CD4-positive, alpha-beta T cell (primary cell): ENCODE measurements around the gene KIAA1614. TPM values are rescaled to one million over a fixed set of nuclear protein-coding genes. Genes with fewer than 3 reads are reported as not detected.

ENCODE experiments used
- ATAC-seq: fragments of 200-7000 bp; cut with Tn5 transposase; one replicate; pipeline ENCODE4 v1.10.0; 2022; ENCODE audit warnings: mild to moderate bottlenecking; ENCODE audit not compliant: poor library complexity
- CTCF ChIA-PET: fragments of 350-600 bp; sonication (Branson Sonifier 250); formaldehyde crosslinking; loops from one replicate; lab custom pipeline; 2021; ENCODE audit warnings: antibody characterized with exemption, inconsistent platforms; lab: Charles Lee
- POLR2A ChIA-PET: fragments of 350-600 bp; sonication (Branson Sonifier 250); formaldehyde crosslinking; loops from one replicate; lab custom pipeline; 2021; ENCODE audit warnings: antibody characterized with exemption, inconsistent platforms; lab: Charles Lee
- DNase-seq, 14 experiments: peaks; one replicate each; pipeline ENCODE4 v3.0.0-alpha.2; 2013 to 2020; ENCODE audit warnings: mixed read lengths in 2 of 14
- H3K27ac ChIP-seq, 2 donors: one replicate each; pipeline versions ENCODE4 v1.5.1 to v1.7.0; 2013; ENCODE audit warnings: low read length in 2 of 2, low read depth in 1 of 2, mild to moderate bottlenecking in 1 of 2
- H3K27me3 ChIP-seq, 2 experiments: 1 replicate in 1 of 2; 2 replicates in 1 of 2; pipeline versions ENCODE4 v1.6.1 to v1.7.0; 2013; ENCODE audit warnings: low read length in 2 of 2, control low read depth in 1 of 2, mild to moderate bottlenecking in 1 of 2, moderate library complexity in 1 of 2; ENCODE audit not compliant: insufficient read depth in 2 of 2, control insufficient read depth in 1 of 2
- H3K36me3 ChIP-seq: one replicate; pipeline ENCODE4 v1.6.1; 2013; ENCODE audit warnings: low read length, control low read depth; ENCODE audit not compliant: insufficient read depth
- H3K4me1 ChIP-seq: one replicate; pipeline ENCODE4 v1.6.1; 2013; ENCODE audit warnings: low read length, control low read depth; ENCODE audit not compliant: insufficient read depth
- H3K4me3 ChIP-seq: one replicate; pipeline ENCODE4 v1.5.1; 2013; ENCODE audit warnings: mild to moderate bottlenecking, low read length, moderate library complexity
- H3K9me3 ChIP-seq, 2 experiments: 1 replicate in 1 of 2; 2 replicates in 1 of 2; pipeline versions ENCODE4 v1.6.1 to v1.7.0; 2013; ENCODE audit warnings: low read length in 2 of 2, mild to moderate bottlenecking in 2 of 2, control low read depth in 1 of 2, moderate library complexity in 1 of 2; ENCODE audit not compliant: control insufficient read depth in 1 of 2, insufficient read depth in 1 of 2
- H3K27ac Mint-ChIP-seq: one replicate; pipeline ENCODE4 v1.8.0; 2020; ENCODE audit warnings: mixed read lengths
- H3K27me3 Mint-ChIP-seq: one replicate; pipeline ENCODE4 v1.8.0; 2021; ENCODE audit warnings: mixed read lengths
- H3K36me3 Mint-ChIP-seq: one replicate; pipeline ENCODE4 v1.8.0; 2021; ENCODE audit warnings: low read depth, mixed read lengths
- H3K4me1 Mint-ChIP-seq: one replicate; pipeline ENCODE4 v1.8.0; 2021; ENCODE audit warnings: low read depth, mixed read lengths
- H3K4me3 Mint-ChIP-seq: one replicate; pipeline ENCODE4 v1.8.0; 2020; ENCODE audit warnings: mild to moderate bottlenecking, mixed read lengths
- H3K9me3 Mint-ChIP-seq: one replicate; pipeline ENCODE4 v1.8.0; 2020; ENCODE audit warnings: mixed read lengths
- intact Hi-C, 2 experiments: fragments of 100-400 bp; cut with DNase I in 1 of 2; cut with micrococcal nuclease in 1 of 2; formaldehyde crosslinking; loops; one replicate each; pipeline versions ENCODE4 v1.15.1 to v1.9.0; 2023 to 2025; cut with DNase I, micrococcal nuclease
- total RNA-seq, 174 experiments: library from RNA in 2 of 174; stranded (reverse) in 2 of 174; gene quantifications; one replicate each; pipeline ENCODE4 v1.2.3 and lab custom pipeline; 2021 to 2026
- TF ChIP-seq, protein P1 (sequence below): fragments of 200-600 bp; IDR thresholded peaks from one replicate; pipeline ENCODE4 v1.8.0; 2022; ENCODE audit warnings: antibody characterized with exemption, mild to moderate bottlenecking

KIAA1614 gene
- total RNA-seq, 2 experiments from 2014 or later, result 0.14 to 0.20 TPM

- peaks cover 4% of the 10 kb centered on the region for H3K9me3 Mint-ChIP-seq
- no peak overlapping the region for H3K4me3 Mint-ChIP-seq
- H3K27me3 ChIP-seq, result no peaks in the 10 kb centered on the region
- peaks cover 29% of the 10 kb centered on the region for H3K36me3 Mint-ChIP-seq
- no peaks in the 10 kb centered on the region for H3K27me3 Mint-ChIP-seq
- CTCF ChIA-PET, result no interaction called here
- intact Hi-C loops, result no loop called here
- TF ChIP-seq, protein P1, sequence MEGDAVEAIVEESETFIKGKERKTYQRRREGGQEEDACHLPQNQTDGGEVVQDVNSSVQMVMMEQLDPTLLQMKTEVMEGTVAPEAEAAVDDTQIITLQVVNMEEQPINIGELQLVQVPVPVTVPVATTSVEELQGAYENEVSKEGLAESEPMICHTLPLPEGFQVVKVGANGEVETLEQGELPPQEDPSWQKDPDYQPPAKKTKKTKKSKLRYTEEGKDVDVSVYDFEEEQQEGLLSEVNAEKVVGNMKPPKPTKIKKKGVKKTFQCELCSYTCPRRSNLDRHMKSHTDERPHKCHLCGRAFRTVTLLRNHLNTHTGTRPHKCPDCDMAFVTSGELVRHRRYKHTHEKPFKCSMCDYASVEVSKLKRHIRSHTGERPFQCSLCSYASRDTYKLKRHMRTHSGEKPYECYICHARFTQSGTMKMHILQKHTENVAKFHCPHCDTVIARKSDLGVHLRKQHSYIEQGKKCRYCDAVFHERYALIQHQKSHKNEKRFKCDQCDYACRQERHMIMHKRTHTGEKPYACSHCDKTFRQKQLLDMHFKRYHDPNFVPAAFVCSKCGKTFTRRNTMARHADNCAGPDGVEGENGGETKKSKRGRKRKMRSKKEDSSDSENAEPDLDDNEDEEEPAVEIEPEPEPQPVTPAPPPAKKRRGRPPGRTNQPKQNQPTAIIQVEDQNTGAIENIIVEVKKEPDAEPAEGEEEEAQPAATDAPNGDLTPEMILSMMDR, result no peak
- POLR2A ChIA-PET, result no interaction called here
- H3K27ac Mint-ChIP-seq, result no peak overlapping the region
- H3K4me1 ChIP-seq, result peaks cover 3% of the 10 kb centered on the region
- H3K27ac ChIP-seq, result no peak overlapping the region
- no peaks in the 10 kb centered on the region for H3K36me3 ChIP-seq
- peaks cover 21 to 49% of the 10 kb centered on the region in 2 experiments for H3K9me3 ChIP-seq
- DNase-seq (no peak), ATAC-seq (no peak)
- no peaks in the 10 kb centered on the region for H3K4me1 Mint-ChIP-seq
- H3K4me3 ChIP-seq, result no peak overlapping the region
Measured at GRCh38 chr1:180945151-180945550, 32.5 kb downstream of the KIAA1614 start.

DNA sequence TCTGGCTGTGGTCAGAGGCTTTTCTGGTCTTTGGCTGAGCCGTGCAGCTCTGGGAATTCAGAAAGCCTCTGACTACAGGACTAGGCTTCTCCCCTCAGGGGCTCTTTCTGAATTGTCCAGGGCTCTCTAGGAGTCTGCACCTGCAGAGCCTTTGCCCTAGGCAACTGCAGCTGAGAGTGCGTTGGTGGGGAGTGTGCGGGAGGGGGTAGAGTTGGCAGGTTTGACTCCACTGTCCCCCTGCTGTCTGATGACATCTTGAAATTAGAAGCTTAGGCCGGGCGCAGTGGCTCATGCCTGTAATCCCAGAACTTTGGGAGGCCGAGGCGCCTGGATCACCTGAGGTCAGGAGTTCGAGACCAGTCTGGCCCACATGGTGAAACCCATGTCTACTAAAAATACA, 32.9 kb downstream of the KIAA1614 start:
- no peaks in the 10 kb centered on the region for H3K27me3 ChIP-seq
- ATAC-seq (no peak), DNase-seq (no peak)
- TF ChIP-seq, protein P1, result no peak
- peaks cover 3% of the 10 kb centered on the region for H3K4me1 ChIP-seq
- Mint-ChIP-seq H3K36me3 (peaks cover 31% of the 10 kb centered on the region), H3K4me3 (no peak overlapping the region), H3K4me1 (no peaks in the 10 kb centered on the region), H3K27me3 (no peaks in the 10 kb centered on the region), H3K27ac (no peak overlapping the region), H3K9me3 (peaks cover 4% of the 10 kb centered on the region)
- H3K36me3 ChIP-seq, result no peaks in the 10 kb centered on the region
- peaks cover 21 to 49% of the 10 kb centered on the region in 2 experiments for H3K9me3 ChIP-seq
- intact Hi-C loops, result no loop called here
- POLR2A ChIA-PET, result no interaction called here
- no peak overlapping the region for H3K4me3 ChIP-seq
- no peak overlapping the region for H3K27ac ChIP-seq
- CTCF ChIA-PET, result no interaction called here

DNA sequence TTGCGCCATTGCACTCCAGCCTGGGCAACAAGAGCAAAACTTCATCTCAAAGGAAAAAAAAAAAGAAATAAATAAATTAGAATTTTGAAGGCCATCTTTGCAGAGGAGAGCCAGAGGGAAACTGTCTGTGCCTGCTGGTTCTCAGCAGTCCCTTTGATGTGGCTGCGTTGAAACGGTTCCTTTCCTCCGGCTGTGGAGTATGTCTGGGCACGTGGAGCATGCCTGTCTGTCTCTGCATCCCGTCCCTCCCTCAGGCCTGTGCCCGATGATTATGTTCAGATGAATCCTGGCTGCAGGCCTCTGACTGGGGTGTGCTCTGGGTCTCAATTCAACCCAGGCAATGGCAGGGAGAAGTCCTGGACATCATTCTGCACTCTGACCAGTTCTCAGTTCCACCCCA, 33.4 kb downstream of the KIAA1614 start:
- Mint-ChIP-seq H3K4me3 (no peak overlapping the region), H3K9me3 (peaks cover 4% of the 10 kb centered on the region), H3K27ac (no peak overlapping the region), H3K36me3 (peaks cover 31% of the 10 kb centered on the region), H3K27me3 (no peaks in the 10 kb centered on the region), H3K4me1 (no peaks in the 10 kb centered on the region)
- Histone ChIP-seq H3K27ac (no peak overlapping the region), H3K4me3 (no peak overlapping the region), H3K4me1 (peaks cover 3% of the 10 kb centered on the region), H3K9me3 (peaks cover 21 to 49% of the 10 kb centered on the region in 2 experiments), H3K36me3 (no peaks in the 10 kb centered on the region), H3K27me3 (no peaks in the 10 kb centered on the region)
- ATAC-seq, result no peak
- ChIA-PET CTCF (no interaction called here), POLR2A (no interaction called here)
- no peak for DNase-seq
- TF ChIP-seq, protein P1, result no peak
- intact Hi-C loops, result no loop called here
